ENCODE results near the gene MAP4K1. TPM values are rescaled to one million over a fixed set of nuclear protein-coding genes. Genes with fewer than 3 reads are reported as not detected.

Gene MAP4K1
- total and polyA plus RNA-seq, 2 of the 13 experiments (the other 11 are each of a cell fraction or from before 2014, with no cell fraction given) = 0.24 to 0.89 TPM

- TF ChIP-seq PHF21A (CRISPR knock-in tag; IDR thresholded peaks at IDR 0.05) (peak; percentile 89), EZH2 (conservative IDR thresholded peaks at IDR 0.05; ENCODE audit: low read depth, low read length) (no peak), ZNF362 (CRISPR knock-in tag; IDR thresholded peaks at IDR 0.05; ENCODE audit: borderline replicate concordance) (peak; percentile 47; the same call in 1 of the 2 replicates), SMAD1 (CRISPR knock-in tag; IDR thresholded peaks at IDR 0.05; ENCODE audit: borderline replicate concordance, low read depth) (no peak), NR0B2 (CRISPR knock-in tag; IDR thresholded peaks at IDR 0.05) (no peak), SMAD3 (CRISPR knock-in tag; IDR thresholded peaks at IDR 0.05) (peak; percentile 61; the same call in 1 of the 2 replicates), ZNF136 (CRISPR knock-in tag; IDR thresholded peaks at IDR 0.05; ENCODE audit: low read depth) (no peak), NFIC (IDR thresholded peaks at IDR 0.05; ENCODE audit: low read length) (no peak), ZZZ3 (CRISPR knock-in tag; IDR thresholded peaks at IDR 0.05; ENCODE audit: borderline replicate concordance) (no peak), KDM6A (CRISPR knock-in tag; IDR thresholded peaks at IDR 0.05; ENCODE audit: low read depth) (peak; percentile 29; the same call in 1 of the 2 replicates), EP300 (IDR thresholded peaks at IDR 0.05; ENCODE audit: low read depth in 2 of 2, low read length in 2 of 2) (peak; percentile 35 to 82; a peak in 3 of 4 replicates), EP300 (CRISPR knock-in tag; IDR thresholded peaks at IDR 0.05; ENCODE audit: borderline replicate concordance) (peak; percentile 46; the same call in 1 of the 2 replicates), ZBTB49 (CRISPR knock-in tag; IDR thresholded peaks at IDR 0.05; ENCODE audit: borderline replicate concordance) (no peak), POGK (CRISPR knock-in tag; conservative IDR thresholded peaks at IDR 0.05) (peak; percentile 65), AKAP8 (CRISPR knock-in tag; IDR thresholded peaks at IDR 0.05) (peak; percentile 55; the same call in 1 of the 2 replicates), YY1 (IDR thresholded peaks at IDR 0.05; ENCODE audit: insufficient read depth, insufficient replicate concordance, low read depth, low read length) (no peak), TAF1 (CRISPR knock-in tag; IDR thresholded peaks at IDR 0.05) (peak; percentile 39), HNF4G (IDR thresholded peaks at IDR 0.05; ENCODE audit: borderline replicate concordance, low read depth, low read length) (peak; percentile 95), HNF4G (CRISPR knock-in tag; IDR thresholded peaks at IDR 0.05; ENCODE audit: borderline replicate concordance, low read depth) (peak; percentile 87; the same call in 1 of the 2 replicates)
Observed at GRCh38 chr19:38649305-38650171, 31.8 kb upstream of the MAP4K1 start (continued).

All from HepG2 (cell line).